K562 (cell line): ENCODE data around the gene FMN2. TPM values are rescaled to one million over a fixed set of nuclear protein-coding genes. Genes with fewer than 3 reads are reported as not detected.

Source experiments
- ATAC-seq: fragments of 200-7000 bp; cut with Tn5 transposase; 3 replicates; pipeline ENCODE4 v1.9.1; 2020; ENCODE audit warnings: moderate library complexity
- BruUV-seq: library from RNA; stranded (reverse); fragments of 400-500 nt; replicated peaks from 2 replicates; lab custom pipeline; 2021; lab: Mats Ljungman, UMichigan
- CTCF ChIA-PET: fragments of 300-600 bp; formaldehyde crosslinking; extraction: SDS; loops from one replicate; lab custom pipeline; 2021; ENCODE audit warnings: low intra/inter-chr PET ratio; lab: Yijun Ruan, JAX
- POLR2A ChIA-PET: fragments of 300-600, 350-650 bp; sonication (Branson Sonifier 250); formaldehyde crosslinking; extraction: SDS; loops from one replicate; lab custom pipeline; 2021; ENCODE audit warnings: antibody characterized with exemption, inconsistent platforms; lab: Yijun Ruan, JAX
- DNase-seq, 4 experiments: peaks; one replicate each; pipeline versions ENCODE4 v3.0.0 to v3.0.0-alpha.2; 2011 to 2018; ENCODE audit warnings: low spot score in 3 of 4, mixed read lengths in 3 of 4; ENCODE audit errors: extremely low read depth in 1 of 4
- FAIRE-seq: peaks from 2 replicates; lab custom pipeline; 2011; peaks lifted over from hg19 to GRCh38; lab: Jason Lieb, UNC
- H2AFZ ChIP-seq: 2 replicates; pipeline ENCODE4 v1.6.0; 2011; ENCODE audit warnings: low read depth, low read length, control low read depth, inconsistent platforms
- H3K27ac ChIP-seq: fragments of 200-600 bp; 3 replicates; pipeline ENCODE4 v1.8.0; 2011; ENCODE audit warnings: low read depth, mild to moderate bottlenecking, control low read depth, inconsistent platforms, low read length, moderate library complexity, mixed read lengths; ENCODE audit errors: extremely low read depth
- H3K27me3 ChIP-seq, 2 experiments: fragments of 300-600 bp in 1 of 2; 2 replicates in 1 of 2; 3 replicates in 1 of 2; pipeline versions ENCODE4 v1.6.0 to v1.8.0; 2011; ENCODE audit warnings: inconsistent platforms in 2 of 2, low read length in 2 of 2, mild to moderate bottlenecking in 1 of 2, mixed read lengths in 1 of 2, moderate library complexity in 1 of 2; ENCODE audit not compliant: control insufficient read depth in 2 of 2, insufficient read depth in 2 of 2
- H3K36me3 ChIP-seq: fragments of 300-600 bp; 3 replicates; pipeline ENCODE4 v1.8.0; 2011; ENCODE audit warnings: mild to moderate bottlenecking, low read length, inconsistent platforms; ENCODE audit not compliant: control insufficient read depth, insufficient read depth
- H3K4me1 ChIP-seq, 2 experiments: fragments of 200-600 bp in 1 of 2; replicated peaks in 1 of 2; 2 replicates in 1 of 2; 3 replicates in 1 of 2; pipeline versions ENCODE4 v1.5.1 to v1.8.0; 2011; ENCODE audit warnings: inconsistent platforms in 2 of 2, low read length in 2 of 2, mild to moderate bottlenecking in 1 of 2, mixed read lengths in 1 of 2, moderate library complexity in 1 of 2; ENCODE audit not compliant: control insufficient read depth in 2 of 2, insufficient read depth in 2 of 2
- H3K4me2 ChIP-seq: 2 replicates; pipeline ENCODE4 v1.6.1; 2011; ENCODE audit warnings: low read length, control low read depth, inconsistent platforms, mixed read lengths; ENCODE audit not compliant: insufficient read depth
- H3K4me3 ChIP-seq: fragments of 200-600 bp; sonication (generic), shearing (Covaris generic); 2 replicates; pipeline ENCODE4 v1.5.1; 2016; ENCODE audit warnings: control low read depth, inconsistent platforms
- H3K79me2 ChIP-seq: fragments of 200-600 bp; 3 replicates; pipeline ENCODE4 v1.8.0; 2011; ENCODE audit warnings: low read length, inconsistent platforms; ENCODE audit not compliant: control insufficient read depth, insufficient read depth
- H3K9ac ChIP-seq, 2 experiments: 2 replicates each; pipeline versions ENCODE4 v1.6.0 to v1.6.1; 2011; ENCODE audit warnings: low read depth in 2 of 2, low read length in 2 of 2, control low read depth in 1 of 2, inconsistent platforms in 1 of 2, mild to moderate bottlenecking in 1 of 2, mixed read lengths in 1 of 2; ENCODE audit not compliant: insufficient read depth in 1 of 2
- H3K9me1 ChIP-seq: one replicate; pipeline ENCODE4 v1.6.0; 2011; ENCODE audit warnings: inconsistent platforms, mild to moderate bottlenecking, low read length, moderate library complexity; ENCODE audit not compliant: control insufficient read depth, insufficient read depth
- H3K9me3 ChIP-seq: replicated peaks from 2 replicates; pipeline ENCODE4 v1.5.1; 2011; ENCODE audit warnings: low read depth, low read length, inconsistent platforms; ENCODE audit not compliant: control insufficient read depth, insufficient read depth
- H4K20me1 ChIP-seq: replicated peaks from 2 replicates; pipeline ENCODE4 v1.6.1; 2011; ENCODE audit warnings: low read length, inconsistent platforms, mixed read lengths; ENCODE audit not compliant: control insufficient read depth, insufficient read depth
- ARHGAP35 ChIP-seq: fragments of 450-650 bp; IDR thresholded peaks from 2 replicates; pipeline ENCODE4 v1.6.1; 2018; ENCODE audit not compliant: partially characterized antibody
- BACH1 ChIP-seq: fragments of 200-800 bp; sonication (Bioruptor generic); IDR thresholded peaks from 2 replicates; pipeline ENCODE4 v1.6.1; 2016; ENCODE audit warnings: missing genetic modification characterization, missing compliant biosample characterization
- CBX5 ChIP-seq: IDR thresholded peaks from 2 replicates; pipeline ENCODE4 v1.6.1; 2014; ENCODE audit warnings: low read depth, borderline replicate concordance
- DIDO1 ChIP-seq: fragments of 450-650 bp; IDR thresholded peaks from 2 replicates; pipeline ENCODE4 v1.6.1; 2016; ENCODE audit warnings: low read depth, missing biosample characterization, missing genetic modification characterization
- DPF2 ChIP-seq: fragments of 450-650 bp; IDR thresholded peaks from 2 replicates; pipeline ENCODE4 v1.6.1; 2016
- E2F3 ChIP-seq: fragments of 250-450 bp; sonication (Bioruptor Pico); IDR thresholded peaks from 2 replicates; pipeline ENCODE4 v1.4.0; 2020; ENCODE audit warnings: mild to moderate bottlenecking
- FOXP1 ChIP-seq: sonication (generic); formaldehyde crosslinking; IDR thresholded peaks from 2 replicates; pipeline ENCODE4 v1.8.0; 2022; ENCODE audit warnings: mild to moderate bottlenecking, missing genetic modification reagents
- HDAC3 ChIP-seq: fragments of 450-650 bp; IDR thresholded peaks from 2 replicates; pipeline ENCODE4 v1.6.1; 2018; ENCODE audit warnings: borderline replicate concordance, mild to moderate bottlenecking, moderate library complexity; ENCODE audit not compliant: partially characterized antibody
- HDGF ChIP-seq: fragments of 450-650 bp; IDR thresholded peaks from 2 replicates; pipeline ENCODE4 v1.6.1; 2016
- NCOA4 ChIP-seq: fragments of 450-650 bp; IDR thresholded peaks from 2 replicates; pipeline ENCODE4 v1.6.1; 2018; ENCODE audit warnings: mild to moderate bottlenecking; ENCODE audit not compliant: partially characterized antibody
- NRF1 ChIP-seq, 2 experiments: fragments of 450-650 bp; IDR thresholded peaks in 1 of 2; conservative IDR thresholded peaks in 1 of 2; 2 replicates each; pipeline ENCODE4 v1.6.1; 2014; ENCODE audit warnings: mild to moderate bottlenecking in 2 of 2
- RB1 ChIP-seq: fragments of 450-650 bp; IDR thresholded peaks from 2 replicates; pipeline ENCODE4 v1.6.1; 2017; ENCODE audit warnings: low read depth, mild to moderate bottlenecking
- TAF15 ChIP-seq: fragments of 200-400 bp; formaldehyde crosslinking; IDR thresholded peaks from 2 replicates; pipeline ENCODE4 v1.6.1; 2017; ENCODE audit warnings: mild to moderate bottlenecking, low read depth, low read length, moderate library complexity
- XRCC4 ChIP-seq: IDR thresholded peaks from one replicate; pipeline ENCODE4 v1.6.1; 2011; ENCODE audit not compliant: insufficient read depth, insufficient read length; ENCODE audit errors: extremely low read depth
- ZBTB17 ChIP-seq: fragments of 450-650 bp; formaldehyde crosslinking; IDR thresholded peaks from 2 replicates; pipeline ENCODE4 v1.4.0; 2020; ENCODE audit warnings: mild to moderate bottlenecking
- ZNF780A ChIP-seq: fragments of 250-450 bp; sonication (Bioruptor Pico); IDR thresholded peaks from 2 replicates; pipeline ENCODE4 v1.5.0; 2021; ENCODE audit warnings: mild to moderate bottlenecking
- WGBS: fragments of 100-300 bp; shearing (Covaris generic); methylation state at CpG from one replicate; pipeline ENCODE4 v1.1.6; 2016; ENCODE audit warnings: low coverage, mixed read lengths; ENCODE audit not compliant: insufficient coverage; ENCODE audit errors: missing lambda C conversion rate; 5-methylcytosine and 5-hydroxymethylcytosine counted together
- in situ Hi-C: fragments of 300-500 bp; cut with MboI; formaldehyde crosslinking; loops from 4 replicates; pipeline ENCODE4 v1.15.0; 2018; ENCODE audit warnings: inconsistent platforms, mixed read lengths
- intact Hi-C: fragments of 100-400 bp; cut with micrococcal nuclease; formaldehyde crosslinking; loops from 2 replicates; pipeline ENCODE4 v1.14.2; 2022
- polyA plus RNA-seq, 8 experiments: library from polyadenylated mRNA; depleted of rRNA in 4 of 8; stranded (reverse) in 5 of 8; unstranded in 3 of 8; fragments of >200 nt; fragmentation: Nextera tagmentation in 2 of 8; fragmentation: Illumina TruSeq in 1 of 8; extraction: Ambion mirVana in 2 of 8; extraction: Trizol in 1 of 8; gene quantifications; 2 replicates each; pipeline versions ENCODE4 v1.2.1 to v1.2.3, GENCODE V29; 2011 to 2014; ENCODE audit warnings: inconsistent platforms in 1 of 8, missing spikeins in 1 of 8
- total RNA-seq, 7 experiments: library from RNA; depleted of rRNA in 6 of 7; stranded (reverse); fragments of >200 nt in 6 of 7; fragmentation: Illumina TruSeq in 2 of 7; extraction: Trizol in 2 of 7; gene quantifications; 2 replicates each; pipeline versions ENCODE4 v1.2.1 to v1.2.3, GENCODE V29; 2011 to 2021; ENCODE audit warnings: low replicate concordance in 1 of 7
- TF ChIP-seq, protein P1 (sequence below): sonication (generic); formaldehyde crosslinking; IDR thresholded peaks from 2 replicates; pipeline ENCODE4 v1.9.0; 2022; ENCODE audit warnings: mild to moderate bottlenecking, missing genetic modification reagents
- TF ChIP-seq, protein P2 (sequence below): fragments of 450-650 bp; IDR thresholded peaks from 2 replicates; pipeline ENCODE4 v1.6.1; 2017; ENCODE audit warnings: antibody characterized with exemption, mild to moderate bottlenecking

The FMN2 gene
- total and polyA plus RNA-seq, 9 of the 15 experiments (the other 6 are each of a cell fraction or from before 2014, with no cell fraction given) = 0.15 to 0.45 (median 0.16) TPM; not detected in 3

DNA sequence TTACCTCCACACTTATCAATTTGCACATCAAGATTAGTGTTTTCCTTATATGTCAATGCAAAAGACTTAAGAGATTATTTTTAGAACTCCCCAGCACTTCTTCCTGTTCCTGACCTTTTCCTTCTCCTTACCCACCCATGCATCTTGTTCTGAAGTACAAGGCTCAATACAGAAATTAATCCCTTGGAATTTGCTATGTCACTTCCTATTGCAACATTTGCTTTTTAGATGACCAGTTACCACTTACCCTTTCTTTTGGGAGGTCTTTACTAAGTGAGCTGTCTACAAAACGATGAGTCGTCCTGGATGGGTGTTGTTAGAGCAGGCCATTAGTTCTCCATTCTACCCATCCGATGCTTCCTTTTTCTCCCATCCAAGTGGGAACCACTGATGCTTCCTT is 221.2 kb downstream of the FMN2 start:
- in situ Hi-C loops = no loop called here
- FAIRE-seq = no peak
- BruUV-seq = no TSS peak

More for the DNA sequence above, 221.2 kb downstream of the FMN2 start:
- Histone ChIP-seq H3K4me3 (no peak overlapping the region), H3K27ac (no peak overlapping the region), H3K4me1 (no peaks in the 10 kb centered on the region), H3K9me3 (no peaks in the 10 kb centered on the region; the same call in 1 of the 2 replicates), H3K27me3 (no peaks in the 10 kb centered on the region), H3K9ac (no peak overlapping the region), H4K20me1 (no peaks in the 10 kb centered on the region), H3K79me2 (no peaks in the 10 kb centered on the region), H2AFZ (no peak overlapping the region), H3K9me1 (no peaks in the 10 kb centered on the region), H3K36me3 (no peaks in the 10 kb centered on the region), H3K4me2 (no peak overlapping the region)
- intact Hi-C loops = no loop called here
- 0% methylated on average over 3 of the region's 3 CpGs for WGBS
- CTCF ChIA-PET = no interaction called here
- POLR2A ChIA-PET = no interaction called here
- DNase-seq (no peak), ATAC-seq (no peak)
- TF ChIP-seq ZNF780A (CRISPR knock-in tag) = no peak
- no peak for TF ChIP-seq HDGF
- TF ChIP-seq CBX5 = no peak
- TF ChIP-seq HDAC3 = no peak
- no peak for TF ChIP-seq ARHGAP35
- no peak for TF ChIP-seq TAF15
- no peak for TF ChIP-seq NCOA4
- TF ChIP-seq DPF2 = no peak
- no peak for TF ChIP-seq ZBTB17
- TF ChIP-seq, protein P1, sequence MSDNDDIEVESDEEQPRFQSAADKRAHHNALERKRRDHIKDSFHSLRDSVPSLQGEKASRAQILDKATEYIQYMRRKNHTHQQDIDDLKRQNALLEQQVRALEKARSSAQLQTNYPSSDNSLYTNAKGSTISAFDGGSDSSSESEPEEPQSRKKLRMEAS (CRISPR knock-in tag) = no peak
- no peak for TF ChIP-seq FOXP1 (CRISPR knock-in tag)
- TF ChIP-seq XRCC4 = no peak
- TF ChIP-seq, protein P2, sequence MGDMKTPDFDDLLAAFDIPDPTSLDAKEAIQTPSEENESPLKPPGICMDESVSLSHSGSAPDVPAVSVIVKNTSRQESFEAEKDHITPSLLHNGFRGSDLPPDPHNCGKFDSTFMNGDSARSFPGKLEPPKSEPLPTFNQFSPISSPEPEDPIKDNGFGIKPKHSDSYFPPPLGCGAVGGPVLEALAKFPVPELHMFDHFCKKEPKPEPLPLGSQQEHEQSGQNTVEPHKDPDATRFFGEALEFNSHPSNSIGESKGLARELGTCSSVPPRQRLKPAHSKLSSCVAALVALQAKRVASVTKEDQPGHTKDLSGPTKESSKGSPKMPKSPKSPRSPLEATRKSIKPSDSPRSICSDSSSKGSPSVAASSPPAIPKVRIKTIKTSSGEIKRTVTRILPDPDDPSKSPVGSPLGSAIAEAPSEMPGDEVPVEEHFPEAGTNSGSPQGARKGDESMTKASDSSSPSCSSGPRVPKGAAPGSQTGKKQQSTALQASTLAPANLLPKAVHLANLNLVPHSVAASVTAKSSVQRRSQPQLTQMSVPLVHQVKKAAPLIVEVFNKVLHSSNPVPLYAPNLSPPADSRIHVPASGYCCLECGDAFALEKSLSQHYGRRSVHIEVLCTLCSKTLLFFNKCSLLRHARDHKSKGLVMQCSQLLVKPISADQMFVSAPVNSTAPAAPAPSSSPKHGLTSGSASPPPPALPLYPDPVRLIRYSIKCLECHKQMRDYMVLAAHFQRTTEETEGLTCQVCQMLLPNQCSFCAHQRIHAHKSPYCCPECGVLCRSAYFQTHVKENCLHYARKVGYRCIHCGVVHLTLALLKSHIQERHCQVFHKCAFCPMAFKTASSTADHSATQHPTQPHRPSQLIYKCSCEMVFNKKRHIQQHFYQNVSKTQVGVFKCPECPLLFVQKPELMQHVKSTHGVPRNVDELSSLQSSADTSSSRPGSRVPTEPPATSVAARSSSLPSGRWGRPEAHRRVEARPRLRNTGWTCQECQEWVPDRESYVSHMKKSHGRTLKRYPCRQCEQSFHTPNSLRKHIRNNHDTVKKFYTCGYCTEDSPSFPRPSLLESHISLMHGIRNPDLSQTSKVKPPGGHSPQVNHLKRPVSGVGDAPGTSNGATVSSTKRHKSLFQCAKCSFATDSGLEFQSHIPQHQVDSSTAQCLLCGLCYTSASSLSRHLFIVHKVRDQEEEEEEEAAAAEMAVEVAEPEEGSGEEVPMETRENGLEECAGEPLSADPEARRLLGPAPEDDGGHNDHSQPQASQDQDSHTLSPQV = no peak
- no peak for TF ChIP-seq DIDO1 (tag)
- no peak for TF ChIP-seq BACH1 (tag)
- no peak for TF ChIP-seq NRF1 (conservative IDR thresholded peaks at IDR 0.05 in 1 of 2, IDR thresholded peaks at IDR 0.05 in 1 of 2)
- TF ChIP-seq RB1 = no peak
- TF ChIP-seq E2F3 (CRISPR knock-in tag) = no peak
